OCI-LY7 (cell line): ENCODE data around the gene TDRD10. TPM values are rescaled to one million over a fixed set of nuclear protein-coding genes. Genes with fewer than 3 reads are reported as not detected.

Experiments used
- BruUV-seq: library from RNA; stranded (reverse); fragments of 400-500 nt; replicated peaks from 2 replicates; lab custom pipeline; 2021; lab: Mats Ljungman, UMichigan
- CTCF ChIA-PET: fragments of 300-600 bp; sonication (Branson Sonifier 250); formaldehyde crosslinking; loops from one replicate; lab custom pipeline; 2022; ENCODE audit warnings: antibody characterized with exemption; ENCODE audit not compliant: unreplicated experiment; lab: Charles Lee
- POLR2A ChIA-PET: fragments of 300-600 bp; sonication (Branson Sonifier 250); formaldehyde crosslinking; loops from one replicate; lab custom pipeline; 2022; ENCODE audit warnings: antibody characterized with exemption; lab: Charles Lee
- DNase-seq: peaks from one replicate; pipeline ENCODE4 v3.0.0-alpha.2; 2015; ENCODE audit warnings: low spot score
- H2AFZ ChIP-seq: fragments of 200-600 bp; sonication (generic), shearing (Covaris generic); 2 replicates; pipeline ENCODE4 v1.6.1; 2014; ENCODE audit warnings: mild to moderate bottlenecking, antibody characterized with exemption, low read length, moderate library complexity
- H3K27ac ChIP-seq: fragments of 200-600 bp; sonication (generic); 2 replicates; pipeline ENCODE4 v1.5.1; 2014; ENCODE audit warnings: mixed run types, low read depth, mild to moderate bottlenecking, moderate library complexity, low read length, inconsistent platforms; ENCODE audit not compliant: poor library complexity, severe bottlenecking
- H3K36me3 ChIP-seq: fragments of 200-600 bp; sonication (generic); 2 replicates; pipeline ENCODE4 v1.6.1; 2014; ENCODE audit warnings: mild to moderate bottlenecking, antibody characterized with exemption, low read length, moderate library complexity, mixed read lengths; ENCODE audit not compliant: insufficient read depth
- H3K4me1 ChIP-seq: fragments of 200-600 bp; sonication (generic); 2 replicates; pipeline ENCODE4 v1.5.1; 2014; ENCODE audit warnings: mild to moderate bottlenecking, low read length; ENCODE audit not compliant: insufficient read depth, poor library complexity, severe bottlenecking
- H3K4me2 ChIP-seq: fragments of 200-600 bp; sonication (generic); 2 replicates; pipeline ENCODE4 v1.6.1; 2014; ENCODE audit warnings: mild to moderate bottlenecking, low read length
- H3K4me3 ChIP-seq: fragments of 200-600 bp; sonication (generic); 2 replicates; pipeline ENCODE4 v1.5.1; 2014; ENCODE audit warnings: mild to moderate bottlenecking, low read depth, low read length; ENCODE audit not compliant: poor library complexity, severe bottlenecking
- H3K79me2 ChIP-seq: fragments of 200-600 bp; sonication (generic); 2 replicates; pipeline ENCODE4 v1.6.1; 2016; ENCODE audit warnings: low read depth, mild to moderate bottlenecking, low read length, moderate library complexity, mixed read lengths; ENCODE audit not compliant: insufficient read depth
- H3K9me2 ChIP-seq: fragments of 200-600 bp; sonication (generic); 2 replicates; pipeline ENCODE4 v1.6.1; 2016; ENCODE audit warnings: mild to moderate bottlenecking, low read length, mixed read lengths; ENCODE audit not compliant: insufficient read depth
- H3K9me3 ChIP-seq: fragments of 200-600 bp; sonication (generic); 2 replicates; pipeline ENCODE4 v1.6.1; 2014; ENCODE audit warnings: mild to moderate bottlenecking, mixed run types, low read length, mixed read lengths
- H4K20me1 ChIP-seq: fragments of 200-600 bp; sonication (generic); 2 replicates; pipeline ENCODE4 v1.6.1; 2014; ENCODE audit warnings: mild to moderate bottlenecking, antibody characterized with exemption, low read length, moderate library complexity, mixed read lengths; ENCODE audit not compliant: insufficient read depth
- EZH2phosphoT487 ChIP-seq: fragments of 200-600 bp; sonication (generic); IDR thresholded peaks from 2 replicates; pipeline ENCODE4 v1.6.1; 2018; ENCODE audit warnings: low read depth, borderline replicate concordance, mild to moderate bottlenecking, mixed run types, antibody characterized with exemption, low read length, moderate library complexity, mixed read lengths
- intact Hi-C: fragments of 100-400 bp; cut with micrococcal nuclease; formaldehyde crosslinking; loops from one replicate; pipeline ENCODE4 v1.10.0; 2022; ENCODE audit not compliant: unreplicated experiment
- total RNA-seq, 2 experiments: library from RNA; depleted of rRNA in 1 of 2; stranded (reverse); fragments of >200 nt in 1 of 2; shearing (Covaris generic) in 1 of 2; gene quantifications; 2 replicates each; pipeline ENCODE4 v1.2.3, GENCODE V29; 2014 to 2022
- TF ChIP-seq, protein P1 (sequence below): fragments of 200-600 bp; sonication (generic); conservative IDR thresholded peaks from 2 replicates; pipeline ENCODE4 v1.5.1; 2014; ENCODE audit warnings: mild to moderate bottlenecking, antibody characterized with exemption, low read length, moderate library complexity, mixed read lengths

Gene TDRD10
- total RNA-seq, 2 experiments from 2014 or later, result 0.13 TPM; not detected in 1

DNA sequence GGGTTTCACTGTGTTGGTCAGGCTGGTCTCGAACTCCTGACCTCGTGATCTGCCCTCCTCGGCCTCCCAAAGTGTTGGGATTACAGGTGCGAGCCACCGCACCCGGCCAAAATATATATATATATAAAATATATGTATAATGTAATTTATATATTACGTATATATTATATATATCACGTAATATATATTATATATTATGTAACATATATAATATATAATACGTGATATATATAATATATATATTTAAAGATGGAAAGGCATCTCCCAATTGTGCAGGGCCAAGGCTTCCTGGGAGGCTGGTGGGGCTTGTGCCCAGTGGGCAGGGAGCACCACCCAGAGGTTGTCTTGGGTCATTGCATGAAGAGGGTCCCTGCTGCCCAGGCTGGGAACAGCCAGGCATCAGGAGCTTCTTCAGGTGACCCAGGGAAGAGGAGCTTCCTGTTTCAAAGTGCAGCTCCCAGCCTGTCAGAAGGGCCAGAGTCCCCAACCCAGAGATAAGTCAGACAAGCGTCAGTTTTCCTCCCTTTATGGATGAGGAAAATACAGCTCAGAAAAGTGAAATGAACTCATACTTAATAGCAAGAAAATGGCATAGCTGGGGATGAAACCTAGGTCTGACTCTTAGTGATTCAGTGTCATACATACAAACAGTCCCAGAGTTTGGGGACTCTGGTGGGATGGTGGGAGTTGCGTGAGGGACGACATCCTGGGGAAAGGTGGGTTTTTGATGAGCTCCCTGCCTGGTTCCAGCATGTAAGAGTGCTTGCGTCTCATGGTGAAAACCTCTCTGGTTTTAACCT is 44.4 kb downstream of the TDRD10 start:
- ChIA-PET POLR2A (interaction anchor here (0.6 to 0.8 kb wide), 3 partner anchors 10 to 116 kb away, joined by 3 to 6 read pairs (median 3); no protein-coding TSS in a partner anchor), CTCF (interaction anchor here (0.7 to 1.7 kb wide), 5 partner anchors 9 to 79 kb away, joined by 3 to 17 read pairs (median 4); no protein-coding TSS in a partner anchor)
- Histone ChIP-seq H3K4me3 (no peak overlapping the region), H3K9me2 (no peaks in the 10 kb centered on the region), H3K27ac (no peak overlapping the region), H3K4me2 (no peak overlapping the region), H3K4me1 (no peaks in the 10 kb centered on the region), H2AFZ (no peak overlapping the region), H4K20me1 (no peaks in the 10 kb centered on the region), H3K79me2 (no peaks in the 10 kb centered on the region), H3K9me3 (no peaks in the 10 kb centered on the region), H3K36me3 (peaks cover 37% of the 10 kb centered on the region)
- peak; percentile 72 for DNase-seq
- intact Hi-C loops, result loop anchor here (1.0 to 10.0 kb wide), 2 partner anchors 66 to 222 kb away; partner anchors contain the start of genes AQP10 and ATP8B2
- TF ChIP-seq, protein P1, sequence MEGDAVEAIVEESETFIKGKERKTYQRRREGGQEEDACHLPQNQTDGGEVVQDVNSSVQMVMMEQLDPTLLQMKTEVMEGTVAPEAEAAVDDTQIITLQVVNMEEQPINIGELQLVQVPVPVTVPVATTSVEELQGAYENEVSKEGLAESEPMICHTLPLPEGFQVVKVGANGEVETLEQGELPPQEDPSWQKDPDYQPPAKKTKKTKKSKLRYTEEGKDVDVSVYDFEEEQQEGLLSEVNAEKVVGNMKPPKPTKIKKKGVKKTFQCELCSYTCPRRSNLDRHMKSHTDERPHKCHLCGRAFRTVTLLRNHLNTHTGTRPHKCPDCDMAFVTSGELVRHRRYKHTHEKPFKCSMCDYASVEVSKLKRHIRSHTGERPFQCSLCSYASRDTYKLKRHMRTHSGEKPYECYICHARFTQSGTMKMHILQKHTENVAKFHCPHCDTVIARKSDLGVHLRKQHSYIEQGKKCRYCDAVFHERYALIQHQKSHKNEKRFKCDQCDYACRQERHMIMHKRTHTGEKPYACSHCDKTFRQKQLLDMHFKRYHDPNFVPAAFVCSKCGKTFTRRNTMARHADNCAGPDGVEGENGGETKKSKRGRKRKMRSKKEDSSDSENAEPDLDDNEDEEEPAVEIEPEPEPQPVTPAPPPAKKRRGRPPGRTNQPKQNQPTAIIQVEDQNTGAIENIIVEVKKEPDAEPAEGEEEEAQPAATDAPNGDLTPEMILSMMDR, result peak; percentile 81
- no peak for TF ChIP-seq EZH2phosphoT487
- BruUV-seq, result no TSS peak

DNA sequence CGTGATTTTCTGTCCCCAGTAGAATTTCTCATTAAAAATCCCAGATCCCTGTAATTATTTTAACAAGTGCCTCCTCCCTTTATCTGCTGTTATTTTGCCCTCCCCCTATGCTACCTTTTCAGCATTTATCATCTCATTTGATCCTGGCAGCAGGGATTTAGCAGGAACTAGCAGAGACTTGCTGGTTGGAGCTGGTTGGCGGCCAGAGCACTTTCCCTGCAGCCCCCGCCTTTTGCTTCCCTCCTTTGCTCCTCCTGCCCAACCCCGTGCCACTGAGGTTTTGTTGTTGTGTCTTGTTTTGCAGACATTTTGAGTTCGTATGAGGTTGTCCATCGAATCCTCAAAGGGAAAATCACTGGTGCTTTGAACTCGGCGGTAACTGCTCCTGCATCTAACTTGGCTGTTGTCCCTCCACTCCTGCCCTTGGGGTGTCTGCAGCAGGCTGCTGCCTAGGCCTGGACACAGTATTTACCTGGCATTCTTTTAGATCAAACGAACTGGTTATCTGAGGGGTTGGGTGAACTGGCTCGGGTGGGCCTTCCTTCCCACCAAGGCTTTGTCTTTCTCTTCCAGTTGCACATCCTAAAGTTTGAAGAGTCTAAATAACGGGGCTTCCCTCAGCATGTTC is 45.2 kb downstream of the TDRD10 start:
- Histone ChIP-seq H3K4me1 (no peaks in the 10 kb centered on the region), H2AFZ (no peak overlapping the region), H3K27ac (no peak overlapping the region), H3K4me2 (no peak overlapping the region), H3K9me3 (no peaks in the 10 kb centered on the region), H3K36me3 (peaks cover 45% of the 10 kb centered on the region), H3K9me2 (no peaks in the 10 kb centered on the region), H3K79me2 (no peaks in the 10 kb centered on the region), H3K4me3 (no peak overlapping the region), H4K20me1 (no peaks in the 10 kb centered on the region)
- no peak for TF ChIP-seq EZH2phosphoT487
- TF ChIP-seq, protein P1, result no peak
- no peak for DNase-seq
- BruUV-seq, result no TSS peak
- POLR2A ChIA-PET, result no interaction called here
- intact Hi-C loops, result loop anchor here (10.0 kb wide), 1 partner anchor 222 kb away; the partner anchor contains the start of genes AQP10 and ATP8B2
- CTCF ChIA-PET, result interaction anchor here (0.7 to 1.7 kb wide), 5 partner anchors 10 to 79 kb away, joined by 3 to 17 read pairs (median 4); no protein-coding TSS in a partner anchor
